NCI-H2196 (cell line): ENCODE data around the gene PPP2R2B.

Experiments used
- DNase-seq: peaks from one replicate; lab custom pipeline; 2025; ENCODE audit not compliant: unreplicated experiment; lab: John Stamatoyannopoulos, UW

Gene PPP2R2B

DNA sequence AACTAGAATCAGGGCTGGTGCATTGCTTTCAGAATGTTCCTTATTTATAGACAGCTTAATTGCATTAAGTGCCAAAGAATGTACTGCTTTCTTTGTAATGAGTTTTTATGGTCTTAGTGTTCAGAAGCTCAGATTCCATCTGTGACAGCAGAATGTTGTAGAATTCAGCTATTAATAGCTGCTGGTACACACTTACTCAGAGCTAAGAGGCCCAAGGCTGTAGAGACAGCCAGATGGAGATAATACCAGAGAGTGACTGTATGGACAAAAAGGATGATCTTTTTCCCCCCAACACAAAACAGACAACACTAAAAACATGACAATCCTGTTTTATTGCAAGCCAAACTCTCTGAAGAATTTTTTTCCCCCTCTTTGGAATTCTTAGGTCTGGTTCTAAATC lies 50.2 kb downstream of the PPP2R2B start:
- DNase-seq = no peak

DNA sequence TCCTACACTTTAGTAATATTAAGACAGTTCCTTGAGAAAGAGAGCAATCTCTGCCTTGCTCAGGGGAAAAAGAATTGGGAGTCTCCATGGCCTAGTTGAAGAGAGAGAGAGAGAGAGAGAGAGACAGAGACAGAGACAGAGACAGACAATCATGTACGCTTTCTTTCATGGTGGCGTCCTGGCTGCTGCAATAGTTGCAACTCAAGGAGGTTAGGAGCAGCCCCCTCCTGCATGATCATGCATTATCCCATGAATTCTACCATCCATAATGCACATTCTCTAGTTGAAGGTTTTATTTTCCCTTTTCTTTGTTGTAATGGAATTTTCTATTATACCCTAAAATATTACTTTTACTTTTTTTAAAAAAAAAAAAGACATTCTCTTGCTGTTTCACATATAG lies 50.7 kb downstream of the PPP2R2B start:
- DNase-seq = no peak

GRCh38 chr5:146825033-146825432 lies 53.5 kb downstream of the PPP2R2B start:
- no peak for DNase-seq

- no peak for DNase-seq
These were observed 56.8 kb downstream of the PPP2R2B start for GRCh38 chr5:146821732-146822131.

DNA sequence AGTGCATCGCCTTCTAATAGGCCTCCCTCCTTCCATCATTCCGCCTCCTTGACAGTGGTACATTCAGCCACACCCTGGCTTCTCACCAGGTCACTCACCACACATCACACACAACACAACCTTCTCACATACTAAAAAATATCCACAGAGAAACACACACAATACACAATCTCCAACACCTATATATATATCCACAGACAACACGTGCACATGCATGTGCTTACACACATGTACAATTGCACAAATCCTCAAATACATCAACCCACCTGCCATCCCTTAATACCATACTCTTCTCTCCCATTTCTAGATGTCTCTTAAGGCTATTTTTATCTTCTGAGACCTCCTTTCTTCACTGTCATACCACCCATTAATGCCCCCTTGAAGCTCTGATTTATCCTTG lies 57.6 kb downstream of the PPP2R2B start:
- DNase-seq = no peak

GRCh38 chr5:146818822-146819221 lies 59.7 kb downstream of the PPP2R2B start:
- DNase-seq = no peak

DNA sequence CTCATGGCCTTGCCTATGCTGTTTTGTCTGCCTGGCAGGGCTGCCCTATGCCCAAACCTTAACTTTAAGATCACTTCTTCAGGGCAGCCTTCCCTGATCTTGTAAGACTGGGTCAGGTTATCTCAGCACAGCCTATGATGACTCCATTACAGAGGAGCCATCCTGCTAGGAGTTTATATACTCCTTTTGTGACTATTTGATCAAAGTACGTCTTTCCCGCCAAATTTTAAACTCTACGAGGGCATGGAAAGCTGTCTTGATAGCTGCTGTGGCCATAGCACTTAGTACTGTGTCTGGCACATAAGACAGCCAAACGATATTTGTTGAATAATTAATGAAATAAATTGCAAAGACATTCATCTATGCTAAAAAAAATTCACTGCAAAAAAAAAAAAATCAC lies 60.6 kb downstream of the PPP2R2B start:
- no peak for DNase-seq

GRCh38 chr5:146816775-146817387 lies 61.7 kb downstream of the PPP2R2B start:
- no peak for DNase-seq

DNA sequence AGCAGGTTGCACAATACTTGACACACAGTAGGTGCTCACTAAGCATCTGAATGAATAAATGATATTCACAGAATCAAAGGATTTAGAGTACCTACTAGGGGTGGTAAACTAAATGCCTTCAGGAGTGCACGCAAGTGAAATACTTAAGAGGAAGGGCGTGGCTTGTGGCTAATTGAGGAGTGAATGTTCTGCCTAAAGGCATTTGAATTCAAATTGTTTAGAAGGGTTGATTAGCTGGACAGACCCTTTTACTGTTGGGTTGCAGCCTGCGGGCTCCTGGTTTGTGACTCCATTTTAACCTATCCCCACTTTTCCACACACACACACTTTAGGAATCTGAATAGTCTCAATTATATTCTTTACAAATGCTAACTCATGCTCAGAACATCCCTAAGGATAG lies 63.1 kb downstream of the PPP2R2B start:
- no peak for DNase-seq

DNA sequence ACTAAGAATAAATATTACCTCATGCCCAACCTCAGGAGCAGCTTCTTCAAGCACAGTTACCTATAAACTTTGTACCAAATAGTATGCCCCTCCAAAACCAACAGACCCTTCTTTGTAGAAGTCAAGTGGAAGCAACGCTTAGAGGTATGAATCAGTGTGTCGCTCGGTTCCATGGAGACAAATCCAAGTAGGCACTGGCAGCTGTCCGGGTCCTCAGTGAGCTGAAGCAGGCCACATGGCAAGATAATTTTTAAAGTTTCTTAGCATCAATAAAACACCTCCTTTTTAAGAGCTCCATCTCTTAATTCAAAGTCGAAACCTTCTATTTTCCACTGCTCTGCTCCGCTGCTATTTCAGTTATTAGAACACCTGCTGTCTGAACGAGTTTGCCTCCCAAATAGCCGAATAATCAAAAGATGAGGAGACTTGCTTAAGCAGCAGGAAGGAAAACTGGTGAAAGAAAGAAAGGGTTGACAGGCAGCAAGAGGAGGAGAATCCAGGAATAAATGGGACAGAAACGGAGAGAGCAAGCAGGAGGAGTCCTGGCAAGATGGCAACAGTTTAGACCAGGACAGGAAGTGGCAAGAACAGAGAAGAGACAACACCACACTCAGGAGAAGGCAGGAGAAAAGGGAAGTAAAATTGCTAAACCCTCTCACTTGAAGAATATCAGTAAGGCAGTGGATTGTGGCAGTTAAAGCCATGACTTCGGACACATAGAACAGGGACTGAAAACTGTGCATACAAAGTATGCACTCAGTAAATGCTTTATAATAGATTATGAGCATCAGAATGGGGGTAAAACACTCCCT lies 65.0 kb downstream of the PPP2R2B start:
- DNase-seq = no peak

DNA sequence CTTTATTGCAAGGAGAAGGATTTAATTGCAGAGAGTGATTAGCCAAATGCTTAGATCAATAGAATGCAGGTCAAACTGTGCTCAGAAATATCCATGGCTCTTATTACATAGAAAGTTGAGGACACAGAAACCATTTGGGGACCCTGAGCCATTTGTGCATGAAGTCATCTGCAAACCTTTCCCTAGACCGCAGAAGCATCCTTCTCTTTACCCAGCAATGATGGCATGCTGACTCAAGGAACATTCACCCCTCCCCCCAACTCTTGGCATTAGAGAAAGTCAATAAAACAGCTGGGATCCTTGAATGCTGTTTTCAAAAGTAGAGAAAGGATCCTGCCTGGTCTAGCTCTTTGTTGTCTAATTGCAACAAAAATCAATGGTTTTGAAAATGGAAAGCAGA lies 73.5 kb downstream of the PPP2R2B start:
- no peak for DNase-seq

DNA sequence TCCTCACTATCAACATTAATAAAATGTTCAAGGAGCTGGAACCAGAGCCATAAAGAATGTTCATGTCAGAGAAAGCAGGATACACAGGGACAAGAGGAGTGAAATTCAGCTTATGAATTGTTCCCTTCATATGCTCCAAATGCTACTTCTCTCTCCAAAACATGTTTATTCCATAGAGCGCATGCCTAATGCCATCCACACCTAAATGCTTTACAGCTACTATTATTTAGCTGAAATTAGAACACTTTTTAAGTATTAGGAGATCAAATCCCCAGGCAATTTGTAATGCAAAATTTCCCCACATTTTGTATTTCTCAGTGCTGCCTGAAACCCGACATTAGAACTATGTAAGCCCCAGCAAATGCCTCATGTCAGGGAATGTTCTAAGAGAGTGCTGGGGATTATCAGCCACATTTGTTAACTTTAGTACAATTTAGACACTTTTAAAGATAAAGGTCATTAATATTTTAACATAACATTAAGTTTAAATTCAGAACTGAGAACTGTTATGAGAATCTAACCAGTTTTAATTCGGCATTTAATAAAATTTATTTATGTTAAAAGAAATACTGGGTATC lies 75.5 kb downstream of the PPP2R2B start:
- no peak for DNase-seq

GRCh38 chr5:146799671-146800070 lies 78.9 kb downstream of the PPP2R2B start:
- DNase-seq = no peak

DNA sequence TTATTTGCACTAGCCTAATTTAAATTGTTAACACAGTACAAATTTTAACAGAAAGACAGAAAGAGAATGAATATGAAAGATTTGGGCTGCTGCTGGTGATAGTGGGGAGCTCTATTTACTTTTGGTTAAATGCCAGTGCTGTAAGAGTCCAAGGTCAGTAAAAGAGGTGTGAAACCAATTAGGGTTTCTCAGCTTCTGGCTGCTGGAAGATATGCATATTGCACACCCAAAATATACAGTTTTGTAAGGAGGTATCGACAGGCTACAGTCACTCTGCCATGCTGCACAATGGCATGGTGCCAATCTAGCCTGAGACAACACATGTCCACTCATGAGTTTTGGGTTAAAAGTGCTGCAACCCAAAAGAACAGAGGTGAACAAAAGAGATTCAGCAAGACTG lies 79.3 kb downstream of the PPP2R2B start:
- no peak for DNase-seq

- no peak for DNase-seq
These were observed 80.9 kb downstream of the PPP2R2B start for GRCh38 chr5:146797658-146798057.

GRCh38 chr5:146796911-146797310 lies 81.6 kb downstream of the PPP2R2B start:
- DNase-seq = no peak

DNA sequence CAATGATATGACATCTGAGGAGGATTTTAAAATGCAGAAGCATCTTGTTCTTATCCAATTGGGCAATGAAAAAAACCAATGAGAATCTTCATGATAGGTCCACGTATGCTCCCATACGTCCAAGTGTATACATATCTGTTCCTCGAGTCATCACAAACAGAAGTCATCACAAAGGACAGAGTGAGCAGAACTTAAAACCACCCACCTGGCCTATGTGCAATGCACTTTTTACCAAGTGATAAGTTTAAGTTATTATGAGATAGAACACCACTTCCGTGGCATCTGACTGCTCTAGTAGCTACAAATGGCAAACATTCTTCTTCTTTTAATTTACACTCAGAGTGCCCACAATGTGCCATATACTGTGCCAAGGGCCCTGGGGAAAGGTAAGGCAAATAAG lies 82.4 kb downstream of the PPP2R2B start:
- DNase-seq = no peak

- no peak for DNase-seq
These were observed 84.1 kb downstream of the PPP2R2B start for GRCh38 chr5:146794326-146795029.

- DNase-seq = no peak
These were observed 84.8 kb downstream of the PPP2R2B start for GRCh38 chr5:146793709-146794108.

DNA sequence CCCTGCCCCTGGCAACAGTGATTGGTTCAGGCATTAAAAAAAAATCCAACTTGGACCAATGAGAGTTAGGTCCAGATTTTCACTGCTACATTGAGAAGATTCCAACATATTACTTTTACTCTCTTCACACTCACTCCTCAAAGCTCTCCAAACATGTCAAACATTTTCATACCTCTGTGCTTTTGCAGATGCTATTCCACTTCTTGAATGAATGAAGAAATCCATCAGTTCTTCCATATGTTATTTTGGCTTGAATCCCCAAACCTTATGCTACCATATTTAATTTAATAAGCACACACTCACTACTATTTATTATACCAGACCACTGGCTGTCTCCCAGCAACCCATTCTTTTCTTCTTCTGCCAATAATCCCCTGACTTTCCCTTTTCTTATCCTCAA lies 87.1 kb downstream of the PPP2R2B start:
- no peak for DNase-seq

DNA sequence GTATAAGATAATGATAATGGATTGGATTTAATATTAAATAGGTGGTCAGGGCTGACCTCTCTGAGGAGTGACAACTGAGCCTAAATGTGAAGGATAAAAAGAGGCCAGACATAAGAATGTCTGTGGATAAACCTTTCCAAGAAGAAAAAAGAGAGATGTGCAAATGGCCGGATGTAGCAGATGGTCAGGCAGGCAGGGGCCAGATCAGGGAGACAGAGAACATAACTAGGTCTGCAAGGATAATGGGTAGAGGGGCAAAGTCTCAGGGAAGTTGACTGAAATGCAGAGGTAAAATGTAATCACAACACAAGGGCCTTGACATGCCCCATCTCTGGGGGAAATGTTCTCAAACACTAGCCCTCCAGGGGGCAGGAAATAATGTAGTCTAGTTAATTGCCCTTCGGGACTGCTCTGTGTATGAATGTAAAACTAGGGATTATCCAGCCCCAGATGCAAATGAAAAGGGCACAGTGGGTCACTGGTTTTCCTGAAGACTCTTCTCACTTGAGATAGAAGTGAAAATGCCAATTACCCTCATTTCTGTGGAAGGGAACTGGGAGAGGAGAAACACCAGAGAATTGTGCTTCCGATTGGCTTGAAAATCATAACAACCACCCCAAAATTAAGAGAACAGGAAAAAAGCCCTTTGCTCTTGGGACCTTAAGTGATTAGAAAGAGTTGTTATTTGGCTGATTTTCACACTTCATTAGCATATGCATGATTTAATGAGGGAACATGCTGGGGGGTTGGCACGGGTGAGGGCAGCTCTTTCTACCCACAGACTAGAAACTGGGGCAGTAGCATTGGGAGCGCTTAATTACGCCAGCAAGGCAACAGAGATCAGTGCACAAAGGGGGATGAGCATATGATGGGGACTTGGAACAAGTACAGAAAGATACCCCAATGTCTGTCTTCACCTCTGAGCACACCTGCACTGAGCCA lies 88.6 kb downstream of the PPP2R2B start:
- no peak for DNase-seq
